Skeletal muscle satellite cell (primary cell): ENCODE data around the gene KRT40. TPM values are rescaled to one million over a fixed set of nuclear protein-coding genes. Genes with fewer than 3 reads are reported as not detected.

ENCODE experiments used
- H3K27me3 ChIP-seq: 2 replicates; pipeline ENCODE4 v1.7.0; 2013; ENCODE audit warnings: low read length; ENCODE audit not compliant: control insufficient read depth, insufficient read depth
- H3K36me3 ChIP-seq: 2 replicates; pipeline ENCODE4 v1.7.0; 2013; ENCODE audit warnings: mild to moderate bottlenecking, control low read depth, low read length; ENCODE audit not compliant: insufficient read depth
- H3K4me1 ChIP-seq: 2 replicates; pipeline ENCODE4 v1.7.0; 2013; ENCODE audit warnings: low read length; ENCODE audit not compliant: control insufficient read depth, insufficient read depth
- H3K4me2 ChIP-seq: 2 replicates; pipeline ENCODE4 v1.7.0; 2013; ENCODE audit warnings: mild to moderate bottlenecking, low read length
- H3K4me3 ChIP-seq: 2 replicates; pipeline ENCODE4 v1.7.0; 2013; ENCODE audit warnings: low read length
- H3K9ac ChIP-seq: 2 replicates; pipeline ENCODE4 v1.7.0; 2013; ENCODE audit warnings: mild to moderate bottlenecking, low read depth, low read length, moderate library complexity
- H3K9me3 ChIP-seq: replicated peaks from 2 replicates; pipeline ENCODE4 v1.7.0; 2013; ENCODE audit warnings: mild to moderate bottlenecking, control low read depth, low read length
- small RNA-seq: library from RNA; depleted of rRNA; stranded (forward); fragments of <200 nt; gene quantifications from one replicate; pipeline ENCODE3, GENCODE V24; 2012

The KRT40 gene

GRCh38 chr17:40932608-40933007 lies 51.5 kb downstream of the KRT40 start:
- Histone ChIP-seq H3K36me3 (no peaks in the 10 kb centered on the region), H3K4me1 (peaks cover 4% of the 10 kb centered on the region), H3K4me3 (no peak overlapping the region), H3K9ac (no peak overlapping the region), H3K9me3 (no peaks in the 10 kb centered on the region), H3K4me2 (no peak overlapping the region), H3K27me3 (no peaks in the 10 kb centered on the region)

- Histone ChIP-seq H3K36me3 (no peaks in the 10 kb centered on the region), H3K4me2 (no peak overlapping the region), H3K27me3 (no peaks in the 10 kb centered on the region), H3K4me1 (no peaks in the 10 kb centered on the region), H3K9ac (no peak overlapping the region), H3K9me3 (no peaks in the 10 kb centered on the region), H3K4me3 (no peak overlapping the region)
Observed at GRCh38 chr17:40931311-40931710, 52.8 kb downstream of the KRT40 start.

Small RNA genes within 50 kb of the gene (small RNA-seq; reads per million reads assigned to genes)
- gene KRTAP3-4P: not detected
